ENCODE data around the gene SMAD7.

The SMAD7 gene

DNA sequence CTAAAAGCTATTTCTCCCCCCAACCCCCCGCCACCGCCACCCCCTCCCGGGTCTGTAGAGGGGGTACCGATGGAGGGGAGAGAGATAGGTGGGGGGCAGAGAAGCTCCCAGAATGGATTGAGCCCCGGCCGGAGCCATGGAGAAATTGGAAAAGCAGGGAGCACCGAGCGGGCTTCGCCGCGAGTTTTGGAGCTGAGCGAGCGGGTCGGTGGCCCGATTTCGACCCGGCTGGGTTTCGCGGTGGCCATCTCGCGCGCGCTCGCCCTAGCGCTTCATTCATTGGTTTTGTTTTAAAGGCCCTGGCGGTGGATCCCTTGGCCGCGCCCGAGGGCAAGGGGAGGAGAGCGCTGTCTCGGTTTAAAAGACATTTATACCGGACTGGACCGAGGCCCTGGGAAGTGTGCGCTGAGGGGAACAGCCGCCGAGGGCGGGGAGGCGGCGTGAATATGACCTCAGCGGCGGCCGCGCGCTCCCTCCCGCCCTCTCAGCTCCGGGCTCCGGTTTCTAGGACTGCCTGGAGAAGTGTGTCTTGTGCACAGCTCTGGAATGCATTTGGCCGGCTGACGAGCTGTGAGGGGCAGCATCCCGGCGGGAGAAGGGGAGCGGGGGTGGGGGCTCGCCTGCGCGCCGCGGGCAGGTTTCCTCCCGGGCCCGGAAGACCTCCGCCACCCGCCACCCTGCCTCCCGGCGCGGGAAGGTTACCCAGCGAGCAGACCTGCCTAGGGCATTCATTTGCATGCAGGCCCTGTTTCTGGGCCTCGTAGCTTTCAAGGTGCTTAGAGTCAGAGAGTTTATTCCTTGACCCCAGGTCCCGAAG lies 1.7 kb upstream of the SMAD7 start:
- Histone ChIP-seq H3K36me3 (ENCODE audit: control insufficient read depth in 2 of 2, insufficient read depth in 2 of 2, low read length in 2 of 2) (no peaks in the 10 kb centered on the region), H3K4me1 (ENCODE audit: control insufficient read depth in 2 of 2, insufficient read depth in 2 of 2, low read length in 2 of 2) (peaks cover 7 to 13% of the 10 kb centered on the region in 2 donors)

DNA sequence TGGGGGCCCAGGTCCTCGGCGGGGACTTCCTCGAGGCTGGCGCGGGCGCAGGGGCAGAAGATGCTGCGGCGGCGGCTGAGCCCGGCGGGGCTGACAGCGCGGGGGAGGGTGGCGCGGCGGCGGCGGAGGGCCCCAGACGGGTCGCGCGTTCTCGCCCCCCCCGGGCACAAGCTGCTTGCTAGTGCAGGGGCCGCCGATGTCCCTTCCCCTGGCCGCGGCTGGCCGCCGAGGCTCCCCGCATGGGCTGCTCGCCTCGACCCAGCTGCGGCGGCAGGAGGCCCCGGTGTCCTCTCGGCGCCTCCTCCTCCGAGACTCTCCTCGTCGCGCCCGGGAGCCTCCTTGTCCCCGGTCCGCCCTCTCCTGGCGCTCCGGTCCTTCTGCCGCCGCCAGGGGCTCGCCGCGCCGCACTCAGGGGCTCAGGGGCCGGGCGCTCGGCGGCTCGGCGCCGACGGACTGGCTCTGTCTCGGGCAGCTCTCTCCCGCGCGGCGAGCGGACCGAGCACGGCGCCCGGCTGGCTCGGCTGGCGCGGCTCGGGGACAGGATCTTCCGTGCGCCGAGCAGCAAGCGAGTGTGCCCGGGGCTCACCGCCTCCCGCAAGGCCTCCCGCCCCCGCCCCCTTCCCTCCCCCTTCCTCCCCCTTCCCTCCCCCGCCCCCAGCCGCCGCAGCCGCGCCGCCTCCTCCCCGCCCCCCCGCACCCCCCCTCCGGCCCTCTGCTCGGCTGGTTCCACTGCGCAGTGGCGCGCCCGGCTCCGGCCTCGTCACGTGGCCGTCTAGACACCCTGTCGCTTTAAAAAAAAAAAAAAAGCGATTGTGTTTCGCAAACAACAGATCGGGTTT lies 902 bp upstream of the SMAD7 start:
- Histone ChIP-seq H3K9me3 (ENCODE audit: control insufficient read depth in 2 of 2, low read length in 2 of 2) (no peaks in the 10 kb centered on the region), H3K27ac (ENCODE audit: low read depth in 2 of 2, low read length in 2 of 2) (peak overlapping the region; percentile 96 to 98), H3K9ac (ENCODE audit: low read depth in 1 of 2, low read length in 2 of 2) (peak overlapping the region; percentile 85 to 90), H3K4me3 (ENCODE audit: low read length in 2 of 2) (peak overlapping the region; percentile 85 to 91), H3K27me3 (ENCODE audit: control insufficient read depth in 2 of 2, insufficient read depth in 2 of 2, low read length in 2 of 2) (no peaks in the 10 kb centered on the region), H3K36me3 (ENCODE audit: control insufficient read depth in 2 of 2, insufficient read depth in 2 of 2, low read length in 2 of 2) (peaks cover 0 to 3% of the 10 kb centered on the region in 2 donors), H3K4me1 (ENCODE audit: control insufficient read depth in 2 of 2, insufficient read depth in 2 of 2, low read length in 2 of 2) (peaks cover 15 to 20% of the 10 kb centered on the region in 2 donors)

More for the DNA sequence above, 1.7 kb upstream of the SMAD7 start:
- H3K27me3 ChIP-seq (ENCODE audit: control insufficient read depth in 2 of 2, insufficient read depth in 2 of 2, low read length in 2 of 2) = no peaks in the 10 kb centered on the region
- H3K4me3 ChIP-seq (ENCODE audit: low read length in 2 of 2) = peak overlapping the region; percentile 64 to 80
- H3K27ac ChIP-seq (ENCODE audit: low read depth in 2 of 2, low read length in 2 of 2) = peak overlapping the region; percentile 96 to 98
- peak overlapping the region; percentile 85 for H3K9ac ChIP-seq (ENCODE audit: low read depth in 1 of 2, low read length in 2 of 2)
- H3K9me3 ChIP-seq (ENCODE audit: control insufficient read depth in 2 of 2, low read length in 2 of 2) = no peaks in the 10 kb centered on the region

DNA sequence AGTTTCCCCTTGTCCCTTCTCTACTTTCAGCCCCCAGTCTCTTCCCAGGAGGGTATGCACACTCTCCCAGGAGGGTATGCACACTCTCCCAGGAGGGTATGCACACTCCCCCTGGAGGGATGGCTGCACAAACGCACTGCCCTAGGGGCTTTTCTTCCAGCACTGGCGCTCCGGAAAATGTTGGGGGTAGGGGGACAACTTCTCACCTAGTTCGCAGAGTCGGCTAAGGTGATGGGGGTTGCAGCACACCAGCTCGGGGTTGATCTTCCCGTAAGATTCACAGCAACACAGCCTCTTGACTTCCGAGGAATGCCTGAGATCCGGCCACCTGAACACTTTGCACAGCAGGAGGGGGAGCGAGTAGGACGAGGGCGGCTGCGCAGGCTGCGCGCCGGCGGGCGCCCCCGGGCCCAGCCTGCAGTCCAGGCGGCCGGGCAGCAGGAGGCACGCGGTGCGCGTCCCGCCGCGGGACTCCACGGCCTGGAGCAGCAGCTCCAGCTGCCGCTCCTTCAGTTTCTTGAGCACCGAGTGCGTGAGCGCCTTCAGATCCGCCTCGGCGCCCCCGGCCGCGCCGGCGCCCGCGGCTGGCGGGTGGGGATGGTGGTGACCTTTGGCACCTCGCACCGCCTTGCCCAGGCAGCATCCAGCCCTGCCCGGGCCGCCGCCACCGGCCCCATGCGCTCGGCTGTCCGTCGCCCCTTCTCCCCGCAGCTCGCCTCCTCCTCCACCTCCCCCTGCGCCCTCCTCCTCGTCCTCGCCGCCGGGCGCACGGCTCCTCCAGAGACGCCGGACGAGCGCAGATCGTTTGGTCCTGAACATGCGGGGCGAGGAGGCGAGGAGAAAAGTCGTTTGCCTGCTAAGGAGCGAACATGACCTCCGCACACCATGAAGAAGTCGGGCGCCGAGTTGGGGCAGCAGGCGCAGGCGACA lies 894 bp downstream of the SMAD7 start:
- Histone ChIP-seq H3K27ac (ENCODE audit: low read depth in 2 of 2, low read length in 2 of 2) (peak overlapping the region; percentile 92 to 94), H3K4me3 (ENCODE audit: low read length in 2 of 2) (peak overlapping the region; percentile 91 to 93), H3K9ac (ENCODE audit: low read depth in 1 of 2, low read length in 2 of 2) (peak overlapping the region; percentile 85 to 90), H3K4me1 (ENCODE audit: control insufficient read depth in 2 of 2, insufficient read depth in 2 of 2, low read length in 2 of 2) (peaks cover 29 to 37% of the 10 kb centered on the region in 2 donors), H3K36me3 (ENCODE audit: control insufficient read depth in 2 of 2, insufficient read depth in 2 of 2, low read length in 2 of 2) (peaks cover 3 to 4% of the 10 kb centered on the region in 2 donors), H3K27me3 (ENCODE audit: control insufficient read depth in 2 of 2, insufficient read depth in 2 of 2, low read length in 2 of 2) (no peaks in the 10 kb centered on the region), H3K9me3 (ENCODE audit: control insufficient read depth in 2 of 2, low read length in 2 of 2) (no peaks in the 10 kb centered on the region)

DNA sequence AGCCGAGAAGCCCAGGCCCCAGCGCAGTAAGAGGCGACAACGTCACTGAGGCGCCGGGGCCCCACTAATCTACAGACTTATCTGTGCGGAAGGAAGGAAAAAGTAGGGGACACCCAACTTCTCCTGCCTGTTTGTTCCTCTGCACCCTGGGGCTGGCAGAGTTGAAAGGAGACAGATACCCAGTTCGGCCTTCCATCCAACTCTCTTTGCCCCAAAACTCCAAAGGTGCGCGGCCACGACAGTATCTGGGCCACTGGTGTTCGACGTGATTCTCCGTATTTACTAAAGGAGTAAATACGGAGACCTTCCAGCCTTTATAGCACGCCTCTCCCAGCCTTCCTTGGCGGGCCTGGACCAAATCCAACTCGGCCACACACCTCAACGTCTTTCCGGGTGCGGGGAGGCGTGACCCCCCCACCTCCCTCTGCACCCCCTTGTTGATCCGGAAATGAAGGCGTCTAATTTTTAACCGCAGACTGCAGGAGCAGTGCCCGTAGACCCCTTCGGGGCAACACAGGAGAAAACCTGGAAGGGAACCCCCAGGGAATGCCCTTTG lies 1.6 kb downstream of the SMAD7 start:
- Histone ChIP-seq H3K27me3 (ENCODE audit: control insufficient read depth in 2 of 2, insufficient read depth in 2 of 2, low read length in 2 of 2) (no peaks in the 10 kb centered on the region), H3K36me3 (ENCODE audit: control insufficient read depth in 2 of 2, insufficient read depth in 2 of 2, low read length in 2 of 2) (peaks cover 7 to 11% of the 10 kb centered on the region in 2 donors), H3K4me3 (ENCODE audit: low read length in 2 of 2) (peak overlapping the region; percentile 91 to 93), H3K9ac (ENCODE audit: low read depth in 1 of 2, low read length in 2 of 2) (peak overlapping the region; percentile 85 to 90), H3K4me1 (ENCODE audit: control insufficient read depth in 2 of 2, insufficient read depth in 2 of 2, low read length in 2 of 2) (peaks cover 37 to 45% of the 10 kb centered on the region in 2 donors), H3K27ac (ENCODE audit: low read depth in 2 of 2, low read length in 2 of 2) (peak overlapping the region; percentile 92 to 94), H3K9me3 (ENCODE audit: control insufficient read depth in 2 of 2, low read length in 2 of 2) (no peaks in the 10 kb centered on the region)

DNA sequence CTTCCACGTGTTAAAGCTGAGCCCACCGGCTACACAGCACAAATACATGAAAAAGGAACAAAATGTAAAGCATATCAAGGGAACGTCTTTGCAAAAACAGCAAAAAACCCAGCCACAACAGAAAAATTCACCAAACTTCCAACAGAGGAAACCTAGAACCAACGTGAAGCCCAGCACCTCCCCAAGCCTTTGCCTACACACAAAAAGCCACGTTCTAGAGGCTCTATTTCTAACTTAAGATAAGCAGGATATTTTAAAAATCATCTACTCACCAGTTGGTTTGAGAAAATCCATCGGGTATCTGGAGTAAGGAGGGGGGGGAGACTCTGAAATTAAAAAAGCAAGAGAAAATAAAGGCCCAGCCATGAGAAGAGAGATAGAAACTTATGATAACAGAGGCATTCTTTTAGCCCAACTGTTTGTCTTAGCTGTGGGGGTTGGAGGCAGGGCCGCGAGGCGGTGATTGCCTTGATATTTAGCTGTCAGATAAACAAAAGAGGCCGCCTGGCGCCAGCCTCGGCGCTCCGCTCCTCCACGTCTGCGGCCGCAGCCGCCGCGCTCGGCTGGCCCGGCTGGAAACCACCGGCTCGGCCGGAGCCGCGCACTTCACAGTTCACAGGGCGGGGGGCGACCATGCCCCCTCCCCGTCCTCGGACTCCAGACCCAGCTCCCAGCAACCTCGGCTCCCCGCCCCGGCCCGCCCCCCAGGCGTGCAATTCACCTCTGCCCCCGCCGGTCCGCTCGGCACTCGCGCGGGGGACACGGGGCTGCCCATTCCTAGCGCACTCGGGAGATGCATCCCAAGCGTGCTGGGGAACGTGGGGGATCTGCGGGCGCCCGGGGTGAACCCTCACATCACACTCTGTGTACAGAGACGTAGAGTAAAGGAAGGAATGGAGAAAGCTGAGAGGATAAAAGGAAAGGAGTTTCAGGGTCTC lies 2.4 kb downstream of the SMAD7 start:
- Histone ChIP-seq H3K4me1 (ENCODE audit: control insufficient read depth in 2 of 2, insufficient read depth in 2 of 2, low read length in 2 of 2) (peaks cover 44 to 51% of the 10 kb centered on the region in 2 donors), H3K27ac (ENCODE audit: low read depth in 2 of 2, low read length in 2 of 2) (peak overlapping the region; percentile 92 to 94), H3K36me3 (ENCODE audit: control insufficient read depth in 2 of 2, insufficient read depth in 2 of 2, low read length in 2 of 2) (peaks cover 8 to 13% of the 10 kb centered on the region in 2 donors), H3K27me3 (ENCODE audit: control insufficient read depth in 2 of 2, insufficient read depth in 2 of 2, low read length in 2 of 2) (no peaks in the 10 kb centered on the region), H3K9ac (ENCODE audit: low read depth in 1 of 2, low read length in 2 of 2) (peak overlapping the region; percentile 85 to 90), H3K4me3 (ENCODE audit: low read length in 2 of 2) (peak overlapping the region; percentile 91 to 93), H3K9me3 (ENCODE audit: control insufficient read depth in 2 of 2, low read length in 2 of 2) (no peaks in the 10 kb centered on the region)

DNA sequence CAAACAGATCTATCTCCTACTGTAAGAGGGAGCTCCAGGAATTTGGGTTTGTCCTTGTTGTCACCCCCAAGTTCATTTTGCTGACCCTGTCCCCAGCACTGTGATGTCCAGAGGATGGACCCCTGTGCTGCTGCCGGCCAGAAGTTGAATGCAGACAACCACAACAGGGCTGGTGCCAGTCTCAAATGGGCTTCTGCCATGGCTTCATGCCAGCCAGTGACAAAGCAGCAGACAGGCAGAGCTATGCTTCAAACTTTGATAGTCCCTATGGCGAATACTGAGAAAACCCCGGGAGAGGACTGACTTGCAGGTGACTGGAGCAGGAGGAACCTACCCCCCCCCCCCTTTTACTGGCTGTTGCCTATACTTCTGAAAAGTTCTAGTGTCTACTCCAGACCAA lies 3.2 kb downstream of the SMAD7 start:
- Histone ChIP-seq H3K36me3 (ENCODE audit: control insufficient read depth in 2 of 2, insufficient read depth in 2 of 2, low read length in 2 of 2) (peaks cover 12 to 16% of the 10 kb centered on the region in 2 donors), H3K27ac (ENCODE audit: low read depth in 2 of 2, low read length in 2 of 2) (peak overlapping the region; percentile 25 to 94), H3K9me3 (ENCODE audit: control insufficient read depth in 2 of 2, low read length in 2 of 2) (no peaks in the 10 kb centered on the region), H3K9ac (ENCODE audit: low read depth in 1 of 2, low read length in 2 of 2) (peak overlapping the region; percentile 74 to 90), H3K4me3 (ENCODE audit: low read length in 2 of 2) (peak overlapping the region; percentile 91 to 93), H3K4me1 (ENCODE audit: control insufficient read depth in 2 of 2, insufficient read depth in 2 of 2, low read length in 2 of 2) (peaks cover 46 to 54% of the 10 kb centered on the region in 2 donors), H3K27me3 (ENCODE audit: control insufficient read depth in 2 of 2, insufficient read depth in 2 of 2, low read length in 2 of 2) (no peaks in the 10 kb centered on the region)

DNA sequence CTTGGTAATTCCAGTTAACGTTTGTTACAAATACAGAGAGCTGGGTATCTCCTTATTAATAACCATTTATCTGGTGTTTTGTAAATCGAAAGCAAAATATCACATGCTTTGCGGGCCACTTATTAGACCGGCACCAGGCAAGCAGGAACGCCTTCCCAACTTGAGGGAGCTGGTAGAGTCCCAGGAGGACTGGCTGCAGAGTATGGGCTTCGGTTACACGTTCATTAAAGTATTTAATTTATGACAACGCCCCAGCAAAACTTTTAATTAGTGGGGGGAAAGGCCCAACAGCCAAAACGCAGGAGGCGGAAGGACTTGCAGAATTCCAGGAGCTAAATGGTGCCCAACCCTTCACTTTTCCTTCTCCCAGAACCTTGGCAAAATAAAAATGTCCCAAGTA lies 3.7 kb downstream of the SMAD7 start:
- Histone ChIP-seq H3K27ac (ENCODE audit: low read depth in 2 of 2, low read length in 2 of 2) (peak overlapping the region in 1 of 2 donors; percentile 25), H3K9me3 (ENCODE audit: control insufficient read depth in 2 of 2, low read length in 2 of 2) (no peaks in the 10 kb centered on the region), H3K27me3 (ENCODE audit: control insufficient read depth in 2 of 2, insufficient read depth in 2 of 2, low read length in 2 of 2) (no peaks in the 10 kb centered on the region), H3K4me1 (ENCODE audit: control insufficient read depth in 2 of 2, insufficient read depth in 2 of 2, low read length in 2 of 2) (peaks cover 49 to 57% of the 10 kb centered on the region in 2 donors), H3K4me3 (ENCODE audit: low read length in 2 of 2) (peak overlapping the region; percentile 91 to 93), H3K9ac (ENCODE audit: low read depth in 1 of 2, low read length in 2 of 2) (peak overlapping the region; percentile 52 to 90), H3K36me3 (ENCODE audit: control insufficient read depth in 2 of 2, insufficient read depth in 2 of 2, low read length in 2 of 2) (peaks cover 15 to 21% of the 10 kb centered on the region in 2 donors)

DNA sequence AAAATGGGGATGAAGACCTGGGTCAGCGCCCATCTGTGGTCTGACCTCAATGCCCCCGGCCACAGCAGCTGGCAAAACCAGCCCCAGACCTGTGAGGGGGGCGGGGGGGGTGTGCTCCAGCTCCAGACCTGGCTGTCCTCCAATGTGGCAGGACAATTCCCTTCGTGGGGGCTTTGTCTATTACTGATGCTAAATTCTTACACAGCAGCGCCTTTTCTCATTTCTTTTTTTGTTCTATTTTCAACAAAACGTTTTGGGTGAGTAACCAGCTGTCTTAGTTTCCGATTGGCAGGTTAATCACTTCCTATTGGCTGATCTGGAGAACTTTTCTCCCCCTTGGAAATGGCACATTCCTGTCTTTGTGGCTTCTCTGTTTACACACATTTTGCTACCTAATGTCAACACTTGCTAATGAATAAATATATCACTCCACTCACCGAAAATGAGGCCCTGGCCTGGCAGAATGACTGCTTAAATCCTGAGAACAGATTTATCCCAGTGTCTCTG lies 4.4 kb downstream of the SMAD7 start:
- no peaks in the 10 kb centered on the region for H3K9me3 ChIP-seq (ENCODE audit: control insufficient read depth in 2 of 2, low read length in 2 of 2)
- H3K27ac ChIP-seq (ENCODE audit: low read depth in 2 of 2, low read length in 2 of 2) = peak overlapping the region; percentile 25 to 32
- H3K9ac ChIP-seq (ENCODE audit: low read depth in 1 of 2, low read length in 2 of 2) = peak overlapping the region; percentile 46 to 47
- H3K27me3 ChIP-seq (ENCODE audit: control insufficient read depth in 2 of 2, insufficient read depth in 2 of 2, low read length in 2 of 2) = no peaks in the 10 kb centered on the region
- H3K4me3 ChIP-seq (ENCODE audit: low read length in 2 of 2) = peak overlapping the region; percentile 91 to 93
- peaks cover 19 to 28% of the 10 kb centered on the region in 2 donors for H3K36me3 ChIP-seq (ENCODE audit: control insufficient read depth in 2 of 2, insufficient read depth in 2 of 2, low read length in 2 of 2)
- peaks cover 56 to 59% of the 10 kb centered on the region in 2 donors for H3K4me1 ChIP-seq (ENCODE audit: control insufficient read depth in 2 of 2, insufficient read depth in 2 of 2, low read length in 2 of 2)
